Thyroid gland (tissue), 4 donors: ENCODE data around the gene KCNMB2. TPM values are rescaled to one million over a fixed set of nuclear protein-coding genes. Genes with fewer than 3 reads are reported as not detected.
"Not testable (repeated sequence)": the region's sequence is repeated elsewhere in the genome, so short reads cannot be mapped to it uniquely, and the experiment has no call there.

ENCODE experiments used
- DNase-seq, 2 donors: peaks; one replicate each; pipeline ENCODE4 v3.0.0-alpha.2; 2019
- H3K27ac ChIP-seq, 3 donors: fragments of 200-600 bp; sonication (generic); 1 replicate in 2 of 3; 2 replicates in 1 of 3; pipeline ENCODE4 v1.5.1; 2016 to 2019; ENCODE audit warnings: mild to moderate bottlenecking in 1 of 3, moderate library complexity in 1 of 3
- H3K27me3 ChIP-seq: fragments of 200-600 bp; sonication (generic); one replicate; pipeline ENCODE4 v1.5.1; 2019
- H3K36me3 ChIP-seq, 2 donors: fragments of 200-600 bp; sonication (generic); one replicate each; pipeline ENCODE4 v1.5.1; 2016 to 2019
- H3K4me1 ChIP-seq, 2 donors: fragments of 200-600 bp; sonication (generic); one replicate each; pipeline ENCODE4 v1.5.1; 2017 to 2019
- H3K4me3 ChIP-seq, 3 donors: fragments of 200-600 bp; sonication (generic); replicated peaks in 1 of 3; 1 replicate in 2 of 3; 2 replicates in 1 of 3; pipeline ENCODE4 v1.5.1; 2016; ENCODE audit warnings: mild to moderate bottlenecking in 1 of 3
- H3K9me3 ChIP-seq: fragments of 200-600 bp; sonication (generic); one replicate; pipeline ENCODE4 v1.5.1; 2017
- POLR2A ChIP-seq, 2 donors: fragments of 450-650 bp; IDR thresholded peaks; one replicate each; pipeline ENCODE4 v1.6.1; 2017; ENCODE audit warnings: antibody characterized with exemption in 2 of 2, mild to moderate bottlenecking in 2 of 2, moderate library complexity in 1 of 2
- WGBS, 2 donors: methylation state at CpG; one replicate each; pipeline ENCODE4 v1.1.5; 2017; 5-methylcytosine and 5-hydroxymethylcytosine counted together
- intact Hi-C: fragments of 100-400 bp; cut with DNase I; formaldehyde crosslinking; loops from one replicate; pipeline ENCODE4 v1.15.1; 2023
- total RNA-seq, 4 donors: library from RNA; depleted of rRNA; stranded (reverse); fragments of >200 nt; gene quantifications; one replicate each; pipeline ENCODE4 v1.2.3, GENCODE V29; 2016
- TF ChIP-seq, protein P1 (sequence below), 6 experiments: fragments of 200-600 bp in 3 of 6; fragments of 450-650 bp in 3 of 6; sonication (generic) in 3 of 6; IDR thresholded peaks; one replicate each; pipeline ENCODE4 v1.5.1; 2016 to 2019; ENCODE audit warnings: antibody characterized with exemption in 6 of 6, mild to moderate bottlenecking in 2 of 6, inconsistent platforms in 1 of 6, moderate library complexity in 1 of 6

The KCNMB2 gene
- total RNA-seq, 4 donors from 2014 or later: 0.56 to 0.92 (median 0.81) TPM; not detected in 1

DNA sequence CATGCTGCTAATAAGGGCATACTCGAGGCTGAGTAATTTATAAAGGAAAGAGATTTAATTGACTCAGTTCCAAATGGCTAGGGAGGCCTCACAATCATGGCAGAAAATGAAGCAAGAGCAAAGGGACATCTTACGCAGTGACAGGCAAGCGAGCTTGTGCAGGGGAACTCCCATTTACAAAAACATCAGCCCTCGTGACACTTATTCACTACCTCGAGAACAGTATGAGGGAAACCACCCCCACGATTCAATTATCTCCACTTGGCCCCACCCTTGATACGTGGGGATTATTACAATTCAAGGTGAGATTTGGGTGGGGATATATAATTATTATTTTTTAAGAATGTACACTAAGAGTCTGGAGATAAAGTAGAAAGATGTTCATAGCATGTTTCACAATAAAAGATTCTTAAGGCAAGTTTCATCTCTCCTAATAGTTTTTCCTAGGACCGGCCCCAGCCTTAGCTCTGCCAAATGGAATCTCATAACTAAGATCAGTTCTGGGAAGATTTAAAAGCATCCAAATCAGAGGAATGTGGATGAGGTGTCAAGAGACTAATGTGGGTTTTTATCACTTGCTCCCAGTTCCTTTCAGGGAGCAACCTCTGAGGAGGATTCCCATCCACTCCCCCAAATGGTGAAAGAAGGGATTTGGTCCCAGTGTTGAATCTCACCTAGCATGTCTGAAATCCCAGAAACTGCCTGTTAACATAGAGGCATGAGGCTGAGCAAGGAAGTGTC lies 314.4 kb downstream of the KCNMB2 start:
- Histone ChIP-seq H3K4me3 (no peak overlapping the region), H3K27ac (no peak overlapping the region), H3K36me3 (no peaks in the 10 kb centered on the region), H3K9me3 (no peaks in the 10 kb centered on the region), H3K27me3 (no peaks in the 10 kb centered on the region), H3K4me1 (peaks cover 0 to 5% of the 10 kb centered on the region in 2 donors)
- TF ChIP-seq POLR2A (IDR thresholded peaks at IDR 0.05): no peak
- TF ChIP-seq, protein P1, sequence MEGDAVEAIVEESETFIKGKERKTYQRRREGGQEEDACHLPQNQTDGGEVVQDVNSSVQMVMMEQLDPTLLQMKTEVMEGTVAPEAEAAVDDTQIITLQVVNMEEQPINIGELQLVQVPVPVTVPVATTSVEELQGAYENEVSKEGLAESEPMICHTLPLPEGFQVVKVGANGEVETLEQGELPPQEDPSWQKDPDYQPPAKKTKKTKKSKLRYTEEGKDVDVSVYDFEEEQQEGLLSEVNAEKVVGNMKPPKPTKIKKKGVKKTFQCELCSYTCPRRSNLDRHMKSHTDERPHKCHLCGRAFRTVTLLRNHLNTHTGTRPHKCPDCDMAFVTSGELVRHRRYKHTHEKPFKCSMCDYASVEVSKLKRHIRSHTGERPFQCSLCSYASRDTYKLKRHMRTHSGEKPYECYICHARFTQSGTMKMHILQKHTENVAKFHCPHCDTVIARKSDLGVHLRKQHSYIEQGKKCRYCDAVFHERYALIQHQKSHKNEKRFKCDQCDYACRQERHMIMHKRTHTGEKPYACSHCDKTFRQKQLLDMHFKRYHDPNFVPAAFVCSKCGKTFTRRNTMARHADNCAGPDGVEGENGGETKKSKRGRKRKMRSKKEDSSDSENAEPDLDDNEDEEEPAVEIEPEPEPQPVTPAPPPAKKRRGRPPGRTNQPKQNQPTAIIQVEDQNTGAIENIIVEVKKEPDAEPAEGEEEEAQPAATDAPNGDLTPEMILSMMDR (IDR thresholded peaks at IDR 0.05): no peak
- intact Hi-C loops: no loop called here
- DNase-seq: no peak
- 82 to 88% methylated on average over 8 of the region's 8 CpGs for WGBS, 2 donors

DNA sequence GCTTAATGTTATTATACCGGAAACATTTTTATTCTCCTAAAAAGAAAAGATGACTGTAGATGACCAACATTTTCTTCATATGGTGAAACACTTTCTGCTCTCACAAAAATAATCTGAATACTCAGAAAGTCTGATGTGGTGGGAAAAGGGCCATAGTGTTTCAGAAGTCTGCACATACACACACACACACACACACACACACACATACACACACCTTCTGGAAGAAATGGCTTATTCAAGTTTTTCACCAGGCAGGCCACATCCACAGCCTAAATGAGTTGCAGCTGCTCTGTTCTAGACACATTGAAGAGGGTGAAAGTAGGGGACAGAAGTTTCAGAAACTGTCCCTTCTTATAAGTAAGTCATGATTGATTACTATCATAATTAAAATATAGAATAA lies 315.3 kb downstream of the KCNMB2 start:
- Histone ChIP-seq H3K27ac (no peak overlapping the region), H3K4me3 (no peak overlapping the region), H3K36me3 (no peaks in the 10 kb centered on the region), H3K9me3 (no peaks in the 10 kb centered on the region), H3K27me3 (no peaks in the 10 kb centered on the region), H3K4me1 (peaks cover 0 to 5% of the 10 kb centered on the region in 2 donors)
- WGBS, 2 donors: 94 to 96% methylated on average over 1 of the region's 1 CpG
- no peak for DNase-seq
- TF ChIP-seq, protein P1 (IDR thresholded peaks at IDR 0.05): no peak
- no peak for TF ChIP-seq POLR2A (IDR thresholded peaks at IDR 0.05)
- intact Hi-C loops: no loop called here

DNA sequence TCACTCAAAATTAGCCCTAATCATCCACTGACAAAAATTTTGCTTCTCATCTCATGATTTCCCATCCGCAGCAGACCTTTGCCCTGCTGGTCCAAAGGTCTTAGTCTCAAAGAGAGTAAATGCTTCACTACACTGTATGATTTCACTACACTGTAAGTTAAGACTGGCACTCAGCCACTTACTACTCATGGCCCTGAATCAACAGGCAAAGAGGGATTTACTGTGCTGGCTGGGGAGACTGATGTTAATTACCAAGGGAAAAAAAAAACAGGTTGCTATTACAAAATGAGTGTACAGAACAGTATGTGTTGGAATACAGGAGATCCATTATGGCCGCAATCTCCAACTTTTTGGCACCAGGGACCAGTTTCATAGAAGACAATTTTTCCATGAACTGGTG lies 320.6 kb downstream of the KCNMB2 start:
- Histone ChIP-seq H3K27me3 (no peaks in the 10 kb centered on the region), H3K4me1 (no peaks in the 10 kb centered on the region), H3K4me3 (no peak overlapping the region), H3K27ac (no peak overlapping the region), H3K36me3 (no peaks in the 10 kb centered on the region), H3K9me3 (no peaks in the 10 kb centered on the region)
- DNase-seq: no peak
- intact Hi-C loops: no loop called here
- no peak for TF ChIP-seq POLR2A (IDR thresholded peaks at IDR 0.05)
- TF ChIP-seq, protein P1 (IDR thresholded peaks at IDR 0.05): no peak
- 73 to 88% methylated on average over 2 of the region's 2 CpGs for WGBS, 2 donors

DNA sequence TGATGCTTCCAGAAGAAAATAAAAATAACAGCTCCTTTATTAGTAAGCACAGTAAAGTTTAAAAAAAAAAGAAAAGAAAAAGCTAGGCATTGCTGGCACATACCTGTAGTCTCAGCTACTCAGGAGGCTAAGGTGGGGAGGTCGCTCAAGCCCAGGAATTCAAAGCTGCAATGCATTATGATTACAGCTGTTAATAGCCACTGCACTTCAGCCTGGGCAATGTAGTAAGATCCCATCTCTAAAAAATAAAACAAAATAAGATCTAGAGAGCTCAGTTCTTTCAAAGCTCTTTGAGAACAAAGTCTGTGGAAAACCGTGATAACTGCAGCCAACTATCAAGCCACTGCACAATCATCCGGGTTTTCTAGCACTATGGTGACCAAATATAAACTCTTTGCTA lies 323.1 kb downstream of the KCNMB2 start:
- no peak for DNase-seq
- WGBS, 2 donors: 90 to 92% methylated on average over 3 of the region's 3 CpGs
- Histone ChIP-seq H3K9me3 (no peaks in the 10 kb centered on the region), H3K36me3 (no peaks in the 10 kb centered on the region), H3K4me3 (no peak overlapping the region), H3K27me3 (no peaks in the 10 kb centered on the region), H3K4me1 (no peaks in the 10 kb centered on the region), H3K27ac (no peak overlapping the region)
- intact Hi-C loops: no loop called here
- TF ChIP-seq, protein P1 (IDR thresholded peaks at IDR 0.05): no peak
- TF ChIP-seq POLR2A (IDR thresholded peaks at IDR 0.05): no peak

DNA sequence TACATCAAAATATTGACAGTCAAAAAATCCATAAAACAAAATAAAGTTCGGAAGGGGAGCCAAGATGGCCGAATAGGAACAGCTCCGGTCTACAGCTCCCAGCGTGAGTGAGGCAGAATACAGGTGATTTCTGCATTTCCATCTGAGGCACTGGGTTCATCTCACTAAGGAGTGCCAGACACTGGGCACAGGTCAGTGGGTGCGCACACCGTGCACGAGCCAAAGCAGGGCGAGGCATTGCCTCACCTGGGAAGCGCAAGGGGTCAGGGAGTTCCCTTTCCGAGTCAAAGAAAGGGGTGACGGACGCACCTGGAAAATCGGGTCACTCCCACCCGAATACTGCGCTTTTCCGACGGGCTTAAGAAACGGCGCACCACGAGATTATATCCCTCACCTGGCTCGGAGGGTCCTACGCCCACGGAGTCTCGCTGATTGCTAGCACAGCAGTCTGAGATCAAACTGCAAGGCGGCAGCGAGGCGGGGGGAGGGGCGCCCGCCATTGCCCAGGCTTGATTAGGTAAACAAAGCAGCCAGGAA lies 323.7 kb downstream of the KCNMB2 start:
- H3K36me3 ChIP-seq, H3K4me3 ChIP-seq, intact Hi-C loops, H3K4me1 ChIP-seq, H3K9me3 ChIP-seq, H3K27ac ChIP-seq, DNase-seq, H3K27me3 ChIP-seq: not testable (repeated sequence)
- 81 to 86% methylated on average over 27 to 29 of the region's 29 CpGs for WGBS, 2 donors
